Globus pallidus (tissue), 1 donor: ENCODE results near the gene ERAS.

Source experiments
- DNase-seq: peaks from one replicate; pipeline ENCODE4 v3.0.0-alpha.2; 2015; ENCODE audit warnings: low spot score

The ERAS gene

GRCh38 chrX:48826135-48826875, at the start of gene ERAS:
Gene ERAS, plus strand, starts transcription at chrX:48826513. Its CDS starts 2,611 bp downstream, at chrX:48829124.
- no peak for DNase-seq

DNA sequence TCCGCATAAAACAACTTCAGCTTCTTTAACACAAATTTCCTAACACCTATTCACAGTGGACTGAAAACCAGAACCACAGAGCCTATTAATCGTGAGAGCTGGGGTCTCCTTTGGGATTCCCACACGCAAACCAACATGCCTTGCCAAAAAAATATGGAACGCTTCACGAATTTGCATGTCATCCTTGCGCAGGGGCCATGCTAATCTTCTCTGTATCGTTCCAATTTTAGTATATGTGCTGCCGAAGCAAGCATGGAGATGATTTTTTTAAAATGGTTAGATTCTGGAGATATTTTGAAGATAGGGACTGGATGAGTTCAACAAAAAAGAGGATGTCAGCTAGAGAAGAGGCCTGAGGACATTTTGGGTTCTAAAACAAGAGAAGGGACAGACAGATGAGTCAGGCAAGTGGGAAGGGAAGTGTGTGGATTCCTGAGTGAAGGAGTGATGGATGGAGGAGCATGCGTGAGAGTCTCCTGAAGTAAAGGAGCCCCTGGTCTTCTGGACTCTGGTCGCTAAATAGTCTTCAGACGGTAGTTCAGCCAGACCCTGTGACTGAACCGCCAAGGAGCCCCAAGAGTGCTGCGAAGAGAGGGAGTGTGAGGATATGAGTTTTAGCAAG, 49.4 kb upstream of the ERAS start:
- no peak for DNase-seq

DNA sequence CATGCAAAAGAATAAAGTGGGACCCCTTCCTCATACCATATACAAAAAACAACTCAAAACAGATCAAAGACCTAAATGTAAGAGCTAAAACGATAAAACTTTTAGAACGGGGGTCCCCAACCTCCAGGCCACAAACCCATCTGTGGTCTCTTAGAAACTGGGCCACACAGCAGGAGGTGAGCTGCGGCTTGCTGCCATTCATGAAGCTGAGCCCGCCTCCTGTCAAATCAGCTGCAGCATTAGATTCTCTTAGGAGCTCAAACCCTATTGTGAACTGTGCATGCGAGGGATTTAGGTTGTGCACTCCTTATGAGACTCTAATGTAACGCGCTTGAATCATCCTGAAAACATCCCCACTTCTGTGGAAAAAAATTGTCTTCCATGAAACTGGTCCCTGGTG, 46.9 kb upstream of the ERAS start:
- DNase-seq: no peak

GRCh38 chrX:48781705-48782104, 44.6 kb upstream of the ERAS start:
- no peak for DNase-seq

DNA sequence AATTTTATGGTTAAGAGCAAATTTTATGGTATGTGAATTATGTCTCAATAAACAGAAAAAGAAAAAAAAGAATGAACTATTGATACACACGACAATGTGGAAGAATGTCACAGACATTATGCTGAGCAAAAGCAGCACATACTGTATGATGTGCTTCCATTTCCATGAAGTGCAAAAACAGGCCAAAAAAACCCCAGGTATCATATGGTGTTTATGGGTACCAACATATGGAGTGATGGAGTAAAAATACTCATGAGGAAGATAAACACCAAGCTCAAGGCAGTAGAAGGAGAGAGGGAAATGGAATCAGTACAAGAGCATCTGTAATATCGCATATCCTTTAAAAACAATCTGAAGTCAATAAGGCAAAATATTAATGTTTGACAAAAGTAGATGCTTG, 44.1 kb upstream of the ERAS start:
- no peak for DNase-seq

- DNase-seq: no peak
Measured at GRCh38 chrX:48782795-48783194, 43.5 kb upstream of the ERAS start.

GRCh38 chrX:48784726-48785125, 41.6 kb upstream of the ERAS start:
- DNase-seq: no peak

- DNase-seq: no peak
Measured at GRCh38 chrX:48785186-48785539, 41.1 kb upstream of the ERAS start.

- DNase-seq: no peak
Measured at GRCh38 chrX:48785540-48786214, 40.6 kb upstream of the ERAS start.

DNA sequence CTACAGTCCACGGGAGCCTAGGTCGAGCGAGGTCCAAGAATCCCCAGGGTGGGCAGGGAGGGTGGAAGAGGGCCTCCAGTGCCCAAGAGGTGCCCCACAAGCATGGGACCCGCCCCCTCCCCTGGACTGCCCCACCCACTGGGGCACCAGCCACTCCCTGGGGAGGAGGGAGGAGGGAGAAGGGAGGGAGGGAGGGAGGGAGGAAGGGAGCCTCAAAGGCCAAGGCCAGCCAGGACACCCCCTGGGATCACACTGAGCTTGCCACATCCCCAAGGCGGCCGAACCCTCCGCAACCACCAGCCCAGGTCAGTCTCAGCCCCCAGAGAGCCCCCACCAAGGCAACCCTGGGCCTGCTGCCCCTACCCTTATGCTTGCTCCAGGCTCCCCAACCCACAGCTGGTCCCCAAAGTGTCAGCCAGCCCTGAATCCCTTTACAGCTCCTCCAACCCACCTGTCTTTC, 39.9 kb upstream of the ERAS start, which contains the start of gene GATA1:
Gene GATA1 (plus strand): TSS at position 250 of the 460 bp plus-strand sequence. CDS start 4,520 bp downstream, outside the sequence.
- no peak for DNase-seq

- no peak for DNase-seq
Measured at GRCh38 chrX:48786825-48787504, 39.3 kb upstream of the ERAS start.

GRCh38 chrX:48787505-48788443, 38.5 kb upstream of the ERAS start:
- no peak for DNase-seq

DNA sequence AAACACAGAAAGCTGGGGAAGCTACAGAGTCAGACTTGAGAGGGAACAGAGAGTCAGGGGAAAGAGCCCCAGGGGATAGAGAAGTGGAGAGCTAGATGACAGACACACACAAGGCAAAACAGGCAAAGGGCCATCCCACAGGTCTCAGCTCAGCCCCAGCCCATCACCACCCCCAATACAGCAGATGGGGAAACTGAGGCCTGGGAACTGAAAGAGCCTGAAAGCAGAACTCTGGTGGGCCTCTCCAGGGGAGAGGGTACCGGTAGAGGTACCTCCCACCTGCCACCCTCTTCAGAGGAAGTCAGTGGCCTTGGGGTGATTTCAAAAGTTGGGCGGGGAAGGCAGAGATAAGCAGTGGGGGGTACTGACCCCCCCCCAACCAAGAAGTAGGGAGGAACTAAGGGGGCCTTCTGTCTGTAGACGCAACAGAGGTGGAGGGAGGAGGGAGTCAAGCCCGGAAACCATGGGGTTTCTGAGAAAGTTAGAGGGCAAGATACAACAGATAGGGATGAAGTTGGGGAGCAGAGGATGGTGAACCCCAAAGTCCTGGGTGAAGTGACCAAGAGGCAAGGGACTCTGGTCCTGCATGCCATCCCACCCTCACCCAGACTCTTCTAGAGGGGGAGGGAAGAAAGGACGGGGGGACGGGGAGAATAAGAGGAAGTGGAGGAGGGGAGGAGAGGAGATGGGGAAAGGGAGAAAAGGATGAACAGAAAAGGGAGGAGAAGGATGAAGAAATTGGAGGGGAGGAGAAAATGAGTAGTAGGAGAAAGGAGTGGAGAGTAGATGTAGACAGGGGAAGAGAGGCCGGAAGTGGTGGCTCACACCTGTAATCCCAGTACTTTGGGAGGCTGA, 36.7 kb upstream of the ERAS start:
- no peak for DNase-seq

DNA sequence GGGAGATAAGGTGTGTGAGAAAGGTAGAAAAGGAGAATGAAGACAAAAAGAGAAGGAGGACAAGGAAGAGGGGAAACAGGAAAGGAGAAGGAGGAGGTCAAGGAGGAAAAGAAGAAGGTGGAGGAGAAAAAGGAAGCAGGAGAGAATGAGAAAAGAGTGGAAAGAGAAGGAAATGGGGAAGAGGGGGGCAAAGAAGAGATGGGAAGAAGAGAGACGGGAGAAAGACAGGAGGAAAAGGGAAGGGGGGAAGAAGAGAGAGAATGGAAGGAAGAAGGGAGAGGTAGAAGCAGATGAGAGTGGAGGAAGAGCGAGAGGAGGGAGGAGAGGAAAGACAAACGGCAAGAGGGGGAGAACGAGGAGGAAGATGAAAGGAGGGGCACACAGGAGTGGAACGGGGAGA, 35.8 kb upstream of the ERAS start:
- no peak for DNase-seq

DNA sequence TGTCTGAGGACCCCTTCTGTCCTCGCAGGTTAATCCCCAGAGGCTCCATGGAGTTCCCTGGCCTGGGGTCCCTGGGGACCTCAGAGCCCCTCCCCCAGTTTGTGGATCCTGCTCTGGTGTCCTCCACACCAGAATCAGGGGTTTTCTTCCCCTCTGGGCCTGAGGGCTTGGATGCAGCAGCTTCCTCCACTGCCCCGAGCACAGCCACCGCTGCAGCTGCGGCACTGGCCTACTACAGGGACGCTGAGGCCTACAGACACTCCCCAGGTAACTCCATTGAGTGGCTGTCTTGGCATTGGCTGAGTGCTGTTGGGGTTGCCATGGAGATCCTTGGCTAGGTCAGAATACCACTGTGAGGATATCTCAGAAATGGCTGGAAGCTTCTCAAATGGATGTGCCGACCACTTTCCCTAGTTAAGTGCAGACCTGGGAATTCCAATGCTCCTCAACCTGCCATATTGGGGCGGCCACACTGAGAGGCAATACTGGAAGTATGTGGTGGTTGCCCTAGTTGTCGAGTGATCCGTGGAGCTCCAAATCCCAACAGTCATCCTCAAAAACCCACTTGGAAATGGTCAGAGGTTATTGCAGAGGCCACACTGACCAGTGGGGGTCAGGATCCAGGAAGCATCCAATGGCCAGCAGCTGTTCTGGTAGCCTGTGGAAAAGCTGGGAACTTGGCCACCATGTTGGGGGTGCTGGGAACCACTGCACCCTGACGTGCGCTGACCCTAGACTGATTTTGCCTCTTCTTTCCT, 35.1 kb upstream of the ERAS start:
- DNase-seq: no peak

DNA sequence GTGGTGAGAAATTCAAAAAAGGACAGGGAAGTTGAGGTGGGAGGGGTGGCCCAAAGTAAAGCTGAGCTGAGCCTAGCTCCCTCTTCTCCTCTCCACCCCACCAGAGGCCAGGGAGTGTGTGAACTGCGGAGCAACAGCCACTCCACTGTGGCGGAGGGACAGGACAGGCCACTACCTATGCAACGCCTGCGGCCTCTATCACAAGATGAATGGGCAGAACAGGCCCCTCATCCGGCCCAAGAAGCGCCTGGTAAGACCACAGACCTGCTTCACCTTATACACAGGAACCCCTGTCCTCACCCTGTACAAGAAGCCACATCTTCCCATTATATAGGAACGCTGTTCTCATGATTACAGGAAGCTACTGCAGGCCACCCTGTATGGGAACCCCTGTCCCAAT, 34.1 kb upstream of the ERAS start:
- no peak for DNase-seq

- DNase-seq: no peak
Measured at GRCh38 chrX:48793935-48794334, 32.4 kb upstream of the ERAS start.

GRCh38 chrX:48794340-48794910, 31.9 kb upstream of the ERAS start:
- DNase-seq: no peak

DNA sequence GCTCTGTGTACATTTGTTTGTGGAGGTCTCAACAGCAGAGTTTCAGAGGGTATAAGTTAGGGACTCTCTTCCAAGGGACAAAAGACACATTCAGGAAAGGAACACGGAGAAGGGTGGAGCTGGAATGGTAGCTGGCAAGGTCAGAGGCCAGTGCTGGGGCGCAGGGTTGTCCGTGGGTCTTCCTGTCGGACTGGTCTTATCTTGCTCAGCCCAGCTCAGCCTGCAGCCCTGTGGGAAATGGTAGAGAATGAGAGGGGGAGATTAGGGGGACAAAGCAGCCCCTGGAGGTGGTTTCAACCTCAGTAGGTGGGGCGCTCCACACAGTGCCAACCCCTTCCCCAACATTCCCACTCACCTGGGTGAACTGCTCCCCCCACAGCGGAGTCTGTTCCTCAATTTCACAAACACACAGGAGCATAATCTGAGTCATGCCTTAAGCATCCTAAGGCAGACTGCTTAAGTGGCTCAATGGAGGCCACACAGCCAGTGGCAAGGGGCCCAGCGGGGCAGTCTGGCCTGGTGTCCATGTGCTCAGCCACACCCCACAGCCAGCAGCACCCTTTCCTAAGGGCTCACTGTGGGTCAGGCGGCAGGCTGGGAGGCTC, 31.3 kb upstream of the ERAS start:
- no peak for DNase-seq
